GM18505 (cell line): ENCODE measurements around the gene METTL26.
A peak's percentile ranks its signal among the peaks of the same experiment; 100 is the strongest.

Experiments used
- ATAC-seq: cut with Tn5 transposase; IDR thresholded peaks from one replicate; pipeline ENCODE4 v1.9.1; 2021; ENCODE audit not compliant: unreplicated experiment
- POLR2A ChIP-seq: IDR thresholded peaks from 4 replicates; pipeline ENCODE4 v1.6.1; 2011; ENCODE audit warnings: borderline replicate concordance; ENCODE audit not compliant: insufficient read depth, insufficient read length; ENCODE audit errors: extremely low read depth

Gene METTL26

GRCh38 chr16:645852-646678 is 10.0 kb upstream of the METTL26 start:
- no peak for ATAC-seq
- no peak for TF ChIP-seq POLR2A

- TF ChIP-seq POLR2A = no peak
Measured at GRCh38 chr16:644556-644955, 8.5 kb upstream of the METTL26 start.

GRCh38 chr16:643050-643368 is 6.9 kb upstream of the METTL26 start:
- no peak for ATAC-seq
- TF ChIP-seq POLR2A = no peak

More at GRCh38 chr16:644556-644955, 8.5 kb upstream of the METTL26 start:
- no peak for ATAC-seq

- peak; percentile 41 for ATAC-seq
- peak; percentile 38 for TF ChIP-seq POLR2A
Measured at GRCh38 chr16:642189-643049, 6.3 kb upstream of the METTL26 start.

- TF ChIP-seq POLR2A = peak; percentile 82
Measured at GRCh38 chr16:641326-642188, 5.5 kb upstream of the METTL26 start, which contains the start of gene MCRIP2. Gene MCRIP2 (plus strand): TSS chr16:641828. CDS start chr16:641992, 164 bp downstream.

GRCh38 chr16:640614-641013 is 4.5 kb upstream of the METTL26 start:
- no peak for TF ChIP-seq POLR2A
- no peak for ATAC-seq

More at GRCh38 chr16:641326-642188, 5.5 kb upstream of the METTL26 start, which contains the start of gene MCRIP2:
- ATAC-seq = peak; percentile 41

GRCh38 chr16:638836-639235 is 2.7 kb upstream of the METTL26 start:
- no peak for TF ChIP-seq POLR2A
- no peak for ATAC-seq

- TF ChIP-seq POLR2A = no peak
- no peak for ATAC-seq
Measured at GRCh38 chr16:638034-638543, 2.0 kb upstream of the METTL26 start.

GRCh38 chr16:637081-638018 is 1.2 kb upstream of the METTL26 start:
- no peak for TF ChIP-seq POLR2A
- ATAC-seq = no peak

GRCh38 chr16:635573-636205 is 416 bp downstream of the METTL26 start:
- no peak for ATAC-seq
- TF ChIP-seq POLR2A = no peak

GRCh38 chr16:634996-635395 is 1.1 kb downstream of the METTL26 start:
- TF ChIP-seq POLR2A = no peak

More at GRCh38 chr16:634996-635395, 1.1 kb downstream of the METTL26 start:
- ATAC-seq = no peak
